ENCODE measurements around the gene ZNF33B.
"Not testable (repeated sequence)": the region's sequence is repeated elsewhere in the genome, so short reads cannot be mapped to it uniquely, and the experiment has no call there.

ZNF33B gene

GRCh38 chr10:42609872-42610271, 28.5 kb downstream of the ZNF33B start:
- no peak for DNase-seq

- no peak for DNase-seq
Measured at GRCh38 chr10:42598249-42598873, 40.0 kb downstream of the ZNF33B start.

DNA sequence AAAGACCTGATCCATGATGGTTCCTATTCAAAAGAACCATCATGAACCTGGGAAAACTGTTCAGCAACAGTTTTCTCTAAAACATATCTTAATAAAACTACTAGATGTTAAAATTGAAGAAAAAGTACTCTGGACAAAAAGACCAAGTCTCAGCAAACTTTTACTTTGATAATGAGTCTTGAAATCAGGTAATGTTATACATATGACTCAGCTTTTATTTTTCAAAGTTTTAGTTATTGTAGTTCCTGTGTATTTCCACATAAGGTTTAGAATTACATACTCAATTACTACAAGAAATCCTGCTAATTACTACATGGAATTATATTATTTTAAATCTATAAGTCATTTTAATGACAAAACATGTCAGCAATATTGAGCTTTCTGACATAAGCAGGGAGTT, 42.2 kb downstream of the ZNF33B start:
- no peak for DNase-seq

DNA sequence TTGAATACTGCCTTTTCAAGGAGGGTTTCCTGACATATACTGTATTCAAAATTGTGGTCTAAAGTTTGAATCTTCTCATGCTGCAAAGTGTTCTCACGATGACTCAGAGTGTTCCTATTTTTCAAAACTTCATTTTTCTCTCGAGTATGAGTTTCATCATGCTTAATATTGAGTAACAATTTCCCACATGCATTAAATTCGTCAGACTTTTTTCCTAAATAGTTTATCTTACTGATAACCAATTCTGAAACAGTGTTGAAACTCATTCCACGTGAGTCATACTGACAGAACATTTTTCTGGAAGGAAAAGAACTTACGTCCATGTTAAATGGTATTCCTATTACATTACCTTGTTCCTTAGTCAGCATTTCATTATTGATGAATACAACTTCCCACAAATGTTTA, 44.1 kb downstream of the ZNF33B start:
- DNase-seq, result no peak

DNA sequence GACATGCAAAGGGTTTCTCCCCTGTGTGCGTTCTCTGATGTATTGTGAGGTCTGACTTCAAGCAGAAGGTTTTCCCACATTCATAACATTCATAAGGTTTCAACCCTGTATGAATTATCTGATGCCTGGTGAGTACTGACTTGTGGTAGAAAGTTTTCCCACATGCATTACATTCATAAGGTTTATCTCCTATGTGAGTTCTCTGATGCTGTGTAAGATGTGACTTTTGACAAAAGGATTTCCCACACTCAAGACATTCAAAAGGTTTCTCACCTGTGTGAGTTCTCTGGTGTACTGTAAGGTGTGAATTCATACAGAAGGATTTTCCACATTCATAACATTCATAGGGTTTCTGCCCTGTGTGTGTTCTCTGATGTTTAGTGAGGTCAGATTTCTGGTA, 45.1 kb downstream of the ZNF33B start:
- no peak for DNase-seq

- DNase-seq, result no peak
Measured at GRCh38 chr10:42583828-42584227, 54.5 kb downstream of the ZNF33B start.

DNA sequence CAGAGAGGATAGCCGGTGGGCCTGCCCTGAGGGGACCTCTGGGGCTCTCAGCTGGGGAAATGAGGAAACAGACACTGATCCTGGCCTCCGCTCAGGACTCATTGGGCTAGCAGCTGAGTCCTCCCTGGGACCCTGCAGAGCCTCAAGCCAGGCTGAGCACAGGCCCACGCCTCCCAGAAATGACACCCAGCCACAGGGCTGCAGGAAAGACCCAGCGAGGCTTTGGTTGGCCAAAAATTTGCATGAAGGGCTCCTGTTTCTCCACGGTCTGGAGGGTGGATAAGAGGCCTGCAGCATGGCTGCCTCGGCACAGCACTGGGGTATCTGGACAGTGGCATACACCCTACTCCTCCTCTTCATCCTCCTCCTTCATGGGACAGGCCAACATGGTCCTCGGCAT, 60.4 kb downstream of the ZNF33B start:
- DNase-seq, result no peak

DNA sequence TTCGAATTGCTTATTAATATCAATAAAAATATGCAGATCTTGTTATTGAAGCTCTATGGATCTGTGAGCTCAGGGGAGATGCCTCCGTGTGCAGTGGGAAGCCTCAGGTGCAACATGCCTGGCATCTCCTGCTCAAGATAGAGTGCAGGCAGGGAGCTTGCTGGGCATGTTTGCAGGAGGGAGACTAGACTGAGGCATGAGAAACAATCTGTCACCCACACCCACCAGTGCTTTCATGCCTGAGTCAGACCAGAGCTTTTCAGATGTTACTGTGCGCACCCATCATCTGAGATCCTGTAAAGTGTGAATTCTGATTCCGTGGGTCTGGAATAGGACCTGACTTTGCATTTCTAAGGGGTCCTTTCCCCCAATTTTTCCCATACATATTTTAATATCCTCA, 62.0 kb downstream of the ZNF33B start:
- DNase-seq, result no peak

- DNase-seq, result no peak
Measured at GRCh38 chr10:42574336-42574735, 64.0 kb downstream of the ZNF33B start.

DNA sequence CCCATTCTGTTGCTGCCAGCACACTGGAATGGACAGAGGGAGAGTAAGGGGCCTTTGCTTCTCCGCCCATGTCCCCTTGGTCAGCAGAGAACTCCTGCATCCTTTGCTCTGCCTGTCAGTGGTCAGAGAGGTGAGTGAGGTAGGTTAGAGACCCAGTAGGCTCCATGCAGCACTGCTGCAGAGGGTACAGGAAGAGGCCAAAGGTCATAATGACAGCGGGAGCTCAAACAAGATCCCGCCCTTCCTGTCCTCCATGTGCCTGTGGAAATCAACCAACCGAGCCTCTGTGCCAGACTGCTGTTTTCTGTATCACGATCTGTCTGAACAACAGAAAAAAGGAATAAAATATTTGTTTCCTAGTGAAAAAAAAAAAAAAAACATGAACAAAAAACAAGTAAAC, 81.4 kb downstream of the ZNF33B start:
- DNase-seq, result no peak

- not testable (repeated sequence) for DNase-seq
Measured at GRCh38 chr10:42553576-42553975, 84.8 kb downstream of the ZNF33B start.

DNA sequence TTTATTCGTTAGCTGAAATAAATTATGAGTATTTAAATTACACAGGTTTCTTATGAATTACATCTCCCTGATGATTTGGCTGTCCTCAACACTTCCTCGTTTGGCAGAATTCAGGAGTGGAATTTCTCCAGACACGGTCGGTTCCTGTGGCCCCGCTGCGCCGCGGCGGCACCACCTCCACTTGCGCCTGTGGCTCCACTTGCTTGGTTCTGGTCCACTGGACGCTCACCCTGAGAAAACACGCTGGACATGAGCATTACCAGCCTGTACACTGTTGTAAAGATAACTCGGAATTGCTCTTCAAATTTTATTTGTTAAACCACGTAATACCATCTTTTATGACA, 85.3 kb downstream of the ZNF33B start:
- DNase-seq, result no peak

- DNase-seq, result peak; percentile 66
Measured at GRCh38 chr10:42552188-42553063, 85.9 kb downstream of the ZNF33B start.

DNA sequence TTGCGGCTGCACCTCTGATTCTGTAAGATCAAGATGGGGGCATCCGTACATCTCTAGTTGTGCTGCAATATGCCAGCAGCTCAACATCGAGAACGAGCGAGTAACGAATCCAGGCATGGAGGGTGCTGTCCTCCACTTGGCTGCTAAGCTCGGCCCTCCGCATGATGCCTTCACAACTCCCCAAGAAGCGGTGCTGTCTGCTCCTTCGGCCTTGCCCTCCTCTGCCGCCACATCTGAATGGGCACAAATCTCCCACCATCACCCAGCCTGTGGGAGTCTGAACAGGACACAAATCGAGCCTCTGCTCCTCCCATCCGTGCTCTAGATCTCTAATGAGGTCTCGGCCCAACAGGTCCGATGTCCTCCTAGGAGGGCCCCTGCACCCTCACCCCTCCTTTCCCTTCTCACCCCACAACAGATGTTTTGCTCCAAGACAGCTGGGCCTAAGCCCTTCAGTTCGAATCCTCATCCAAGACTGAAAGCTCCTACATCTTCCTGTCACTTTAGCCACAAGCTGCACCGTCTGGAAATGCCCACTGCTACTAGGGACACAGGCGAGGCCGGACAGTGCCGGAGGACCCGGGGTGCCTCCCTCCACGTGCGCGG, 86.7 kb downstream of the ZNF33B start:
- DNase-seq, result no peak

GRCh38 chr10:42549851-42550250, 88.5 kb downstream of the ZNF33B start:
- no peak for DNase-seq

DNA sequence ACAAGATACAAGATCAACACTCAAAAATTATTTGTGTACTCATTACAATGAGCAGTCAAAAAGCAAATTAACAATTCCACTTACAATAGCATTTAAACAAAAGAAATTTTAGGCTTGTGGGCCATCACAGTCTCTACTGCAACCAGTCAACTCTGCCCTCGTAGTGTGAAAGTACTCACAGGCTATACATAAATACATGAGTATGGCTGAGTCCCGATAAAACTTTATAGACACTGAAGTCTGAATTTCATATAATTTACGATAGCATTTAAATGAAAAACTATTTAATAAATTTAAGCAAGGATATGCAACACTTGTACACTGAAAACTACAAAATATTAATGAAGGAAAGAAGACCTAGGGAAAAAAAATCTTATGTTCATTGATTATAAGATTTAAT, 90.1 kb downstream of the ZNF33B start:
- no peak for DNase-seq

GRCh38 chr10:42544945-42545344, 93.4 kb downstream of the ZNF33B start:
- no peak for DNase-seq

DNA sequence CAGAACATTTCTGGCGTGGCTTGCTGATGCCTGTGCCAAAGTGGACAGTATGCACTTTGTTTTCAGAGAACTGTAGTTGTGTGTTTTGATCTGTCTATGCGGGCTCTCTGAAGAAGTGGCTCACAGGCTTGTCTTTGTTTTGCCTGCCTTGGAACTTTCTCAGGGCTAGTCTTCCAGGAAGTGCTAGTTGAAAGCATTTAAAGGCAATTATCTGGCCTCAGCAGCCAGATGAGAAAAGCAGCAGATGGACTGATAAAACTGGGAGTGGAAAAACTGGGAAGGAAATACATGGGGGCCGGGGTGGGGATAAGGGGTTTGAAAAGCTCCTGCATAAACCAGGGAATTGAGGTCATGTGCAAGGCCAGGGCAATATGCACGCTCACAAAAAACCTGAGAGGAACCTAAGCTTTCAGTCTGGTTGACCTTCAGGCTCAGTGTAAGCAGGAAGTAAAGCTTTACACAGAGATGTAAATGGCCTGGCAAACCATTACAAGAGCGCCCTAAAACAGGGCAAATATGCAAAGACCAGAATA, 94.5 kb downstream of the ZNF33B start:
- DNase-seq, result no peak

Data from GOT3 (cell line).